ENCODE data around the gene FAR2.

FAR2 gene

DNA sequence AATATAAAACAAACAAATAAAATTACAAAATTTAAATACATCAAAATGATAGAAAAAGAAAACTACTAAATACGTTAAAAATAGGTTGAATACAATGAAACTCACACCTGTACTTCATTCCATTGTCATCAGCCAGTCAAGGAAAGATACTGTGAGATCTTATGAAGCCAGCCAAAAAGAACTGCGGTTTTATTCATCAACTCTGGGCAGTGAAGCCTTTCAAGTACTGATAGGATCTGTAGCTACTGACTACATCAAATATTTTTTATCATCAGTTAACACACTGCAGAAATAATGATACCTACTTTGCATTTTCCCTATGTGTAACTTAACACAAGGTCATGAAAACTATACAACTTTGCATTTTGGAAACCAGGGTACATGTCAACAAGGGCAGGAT lies 46.3 kb upstream of the FAR2 start:
- POLR2A ChIA-PET = no interaction called here
- CTCF ChIA-PET = interaction anchor here (0.9 kb wide), 1 partner anchor 14 kb away, joined by 3 read pairs; no protein-coding TSS in a partner anchor
- Histone ChIP-seq H3K4me1 (ENCODE audit: control insufficient read depth, insufficient read depth, low read length) (no peaks in the 10 kb centered on the region), H3K9me3 (ENCODE audit: control insufficient read depth, insufficient read depth, low read depth, low read length) (no peaks in the 10 kb centered on the region), H3K4me3 (ENCODE audit: low read depth, low read length) (no peak overlapping the region), H3K27ac (ENCODE audit: extremely low read depth, low read depth, low read length) (no peak overlapping the region), H3K36me3 (ENCODE audit: control insufficient read depth in 2 of 2, insufficient read depth in 1 of 2, low read length in 2 of 2) (no peaks in the 10 kb centered on the region)
- TF ChIP-seq ZNF624 (tag by site-specific recombination; IDR thresholded peaks at IDR 0.05) (no peak), ZNF596 (tag by site-specific recombination; IDR thresholded peaks at IDR 0.05) (no peak), ZNF433 (tag by site-specific recombination; IDR thresholded peaks at IDR 0.05; ENCODE audit: low read depth) (no peak), ZNF791 (tag by site-specific recombination; IDR thresholded peaks at IDR 0.05) (no peak), SCRT1 (tag by site-specific recombination; IDR thresholded peaks at IDR 0.05; ENCODE audit: borderline replicate concordance) (no peak), ZNF626 (tag by site-specific recombination; IDR thresholded peaks at IDR 0.05) (no peak), ZXDB (tag by site-specific recombination; IDR thresholded peaks at IDR 0.05) (no peak), ZNF585B (tag by site-specific recombination; IDR thresholded peaks at IDR 0.05) (no peak), ZBTB8A (tag by site-specific recombination; IDR thresholded peaks at IDR 0.05) (no peak), BCL11B (tag by site-specific recombination; IDR thresholded peaks at IDR 0.05; ENCODE audit: low read depth) (no peak), ZNF555 (tag by site-specific recombination; conservative IDR thresholded peaks at IDR 0.05) (no peak)
- TF ChIP-seq, protein P1, sequence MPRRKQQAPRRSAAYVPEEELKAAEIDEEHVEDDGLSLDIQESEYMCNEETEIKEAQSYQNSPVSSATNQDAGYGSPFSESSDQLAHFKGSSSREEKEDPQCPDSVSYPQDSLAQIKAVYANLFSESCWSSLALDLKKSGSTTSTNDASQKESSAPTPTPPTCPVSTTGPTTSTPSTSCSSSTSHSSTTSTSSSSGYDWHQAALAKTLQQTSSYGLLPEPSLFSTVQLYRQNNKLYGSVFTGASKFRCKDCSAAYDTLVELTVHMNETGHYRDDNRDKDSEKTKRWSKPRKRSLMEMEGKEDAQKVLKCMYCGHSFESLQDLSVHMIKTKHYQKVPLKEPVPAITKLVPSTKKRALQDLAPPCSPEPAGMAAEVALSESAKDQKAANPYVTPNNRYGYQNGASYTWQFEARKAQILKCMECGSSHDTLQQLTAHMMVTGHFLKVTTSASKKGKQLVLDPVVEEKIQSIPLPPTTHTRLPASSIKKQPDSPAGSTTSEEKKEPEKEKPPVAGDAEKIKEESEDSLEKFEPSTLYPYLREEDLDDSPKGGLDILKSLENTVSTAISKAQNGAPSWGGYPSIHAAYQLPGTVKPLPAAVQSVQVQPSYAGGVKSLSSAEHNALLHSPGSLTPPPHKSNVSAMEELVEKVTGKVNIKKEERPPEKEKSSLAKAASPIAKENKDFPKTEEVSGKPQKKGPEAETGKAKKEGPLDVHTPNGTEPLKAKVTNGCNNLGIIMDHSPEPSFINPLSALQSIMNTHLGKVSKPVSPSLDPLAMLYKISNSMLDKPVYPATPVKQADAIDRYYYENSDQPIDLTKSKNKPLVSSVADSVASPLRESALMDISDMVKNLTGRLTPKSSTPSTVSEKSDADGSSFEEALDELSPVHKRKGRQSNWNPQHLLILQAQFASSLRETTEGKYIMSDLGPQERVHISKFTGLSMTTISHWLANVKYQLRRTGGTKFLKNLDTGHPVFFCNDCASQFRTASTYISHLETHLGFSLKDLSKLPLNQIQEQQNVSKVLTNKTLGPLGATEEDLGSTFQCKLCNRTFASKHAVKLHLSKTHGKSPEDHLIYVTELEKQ (tag by site-specific recombination; IDR thresholded peaks at IDR 0.05; ENCODE audit: borderline replicate concordance) = no peak
- TF ChIP-seq, protein P2, sequence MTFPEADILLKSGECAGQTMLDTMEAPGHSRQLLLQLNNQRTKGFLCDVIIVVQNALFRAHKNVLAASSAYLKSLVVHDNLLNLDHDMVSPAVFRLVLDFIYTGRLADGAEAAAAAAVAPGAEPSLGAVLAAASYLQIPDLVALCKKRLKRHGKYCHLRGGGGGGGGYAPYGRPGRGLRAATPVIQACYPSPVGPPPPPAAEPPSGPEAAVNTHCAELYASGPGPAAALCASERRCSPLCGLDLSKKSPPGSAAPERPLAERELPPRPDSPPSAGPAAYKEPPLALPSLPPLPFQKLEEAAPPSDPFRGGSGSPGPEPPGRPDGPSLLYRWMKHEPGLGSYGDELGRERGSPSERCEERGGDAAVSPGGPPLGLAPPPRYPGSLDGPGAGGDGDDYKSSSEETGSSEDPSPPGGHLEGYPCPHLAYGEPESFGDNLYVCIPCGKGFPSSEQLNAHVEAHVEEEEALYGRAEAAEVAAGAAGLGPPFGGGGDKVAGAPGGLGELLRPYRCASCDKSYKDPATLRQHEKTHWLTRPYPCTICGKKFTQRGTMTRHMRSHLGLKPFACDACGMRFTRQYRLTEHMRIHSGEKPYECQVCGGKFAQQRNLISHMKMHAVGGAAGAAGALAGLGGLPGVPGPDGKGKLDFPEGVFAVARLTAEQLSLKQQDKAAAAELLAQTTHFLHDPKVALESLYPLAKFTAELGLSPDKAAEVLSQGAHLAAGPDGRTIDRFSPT (tag by site-specific recombination; IDR thresholded peaks at IDR 0.05) = no peak
- TF ChIP-seq, protein P3, sequence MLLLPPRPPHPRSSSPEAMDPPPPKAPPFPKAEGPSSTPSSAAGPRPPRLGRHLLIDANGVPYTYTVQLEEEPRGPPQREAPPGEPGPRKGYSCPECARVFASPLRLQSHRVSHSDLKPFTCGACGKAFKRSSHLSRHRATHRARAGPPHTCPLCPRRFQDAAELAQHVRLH (tag by site-specific recombination; IDR thresholded peaks at IDR 0.05) = no peak
- TF ChIP-seq, protein P4, sequence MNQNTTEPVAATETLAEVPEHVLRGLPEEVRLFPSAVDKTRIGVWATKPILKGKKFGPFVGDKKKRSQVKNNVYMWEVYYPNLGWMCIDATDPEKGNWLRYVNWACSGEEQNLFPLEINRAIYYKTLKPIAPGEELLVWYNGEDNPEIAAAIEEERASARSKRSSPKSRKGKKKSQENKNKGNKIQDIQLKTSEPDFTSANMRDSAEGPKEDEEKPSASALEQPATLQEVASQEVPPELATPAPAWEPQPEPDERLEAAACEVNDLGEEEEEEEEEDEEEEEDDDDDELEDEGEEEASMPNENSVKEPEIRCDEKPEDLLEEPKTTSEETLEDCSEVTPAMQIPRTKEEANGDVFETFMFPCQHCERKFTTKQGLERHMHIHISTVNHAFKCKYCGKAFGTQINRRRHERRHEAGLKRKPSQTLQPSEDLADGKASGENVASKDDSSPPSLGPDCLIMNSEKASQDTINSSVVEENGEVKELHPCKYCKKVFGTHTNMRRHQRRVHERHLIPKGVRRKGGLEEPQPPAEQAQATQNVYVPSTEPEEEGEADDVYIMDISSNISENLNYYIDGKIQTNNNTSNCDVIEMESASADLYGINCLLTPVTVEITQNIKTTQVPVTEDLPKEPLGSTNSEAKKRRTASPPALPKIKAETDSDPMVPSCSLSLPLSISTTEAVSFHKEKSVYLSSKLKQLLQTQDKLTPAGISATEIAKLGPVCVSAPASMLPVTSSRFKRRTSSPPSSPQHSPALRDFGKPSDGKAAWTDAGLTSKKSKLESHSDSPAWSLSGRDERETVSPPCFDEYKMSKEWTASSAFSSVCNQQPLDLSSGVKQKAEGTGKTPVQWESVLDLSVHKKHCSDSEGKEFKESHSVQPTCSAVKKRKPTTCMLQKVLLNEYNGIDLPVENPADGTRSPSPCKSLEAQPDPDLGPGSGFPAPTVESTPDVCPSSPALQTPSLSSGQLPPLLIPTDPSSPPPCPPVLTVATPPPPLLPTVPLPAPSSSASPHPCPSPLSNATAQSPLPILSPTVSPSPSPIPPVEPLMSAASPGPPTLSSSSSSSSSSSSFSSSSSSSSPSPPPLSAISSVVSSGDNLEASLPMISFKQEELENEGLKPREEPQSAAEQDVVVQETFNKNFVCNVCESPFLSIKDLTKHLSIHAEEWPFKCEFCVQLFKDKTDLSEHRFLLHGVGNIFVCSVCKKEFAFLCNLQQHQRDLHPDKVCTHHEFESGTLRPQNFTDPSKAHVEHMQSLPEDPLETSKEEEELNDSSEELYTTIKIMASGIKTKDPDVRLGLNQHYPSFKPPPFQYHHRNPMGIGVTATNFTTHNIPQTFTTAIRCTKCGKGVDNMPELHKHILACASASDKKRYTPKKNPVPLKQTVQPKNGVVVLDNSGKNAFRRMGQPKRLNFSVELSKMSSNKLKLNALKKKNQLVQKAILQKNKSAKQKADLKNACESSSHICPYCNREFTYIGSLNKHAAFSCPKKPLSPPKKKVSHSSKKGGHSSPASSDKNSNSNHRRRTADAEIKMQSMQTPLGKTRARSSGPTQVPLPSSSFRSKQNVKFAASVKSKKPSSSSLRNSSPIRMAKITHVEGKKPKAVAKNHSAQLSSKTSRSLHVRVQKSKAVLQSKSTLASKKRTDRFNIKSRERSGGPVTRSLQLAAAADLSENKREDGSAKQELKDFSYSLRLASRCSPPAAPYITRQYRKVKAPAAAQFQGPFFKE (tag by site-specific recombination; IDR thresholded peaks at IDR 0.05; ENCODE audit: borderline replicate concordance) = no peak
- TF ChIP-seq, protein P5, sequence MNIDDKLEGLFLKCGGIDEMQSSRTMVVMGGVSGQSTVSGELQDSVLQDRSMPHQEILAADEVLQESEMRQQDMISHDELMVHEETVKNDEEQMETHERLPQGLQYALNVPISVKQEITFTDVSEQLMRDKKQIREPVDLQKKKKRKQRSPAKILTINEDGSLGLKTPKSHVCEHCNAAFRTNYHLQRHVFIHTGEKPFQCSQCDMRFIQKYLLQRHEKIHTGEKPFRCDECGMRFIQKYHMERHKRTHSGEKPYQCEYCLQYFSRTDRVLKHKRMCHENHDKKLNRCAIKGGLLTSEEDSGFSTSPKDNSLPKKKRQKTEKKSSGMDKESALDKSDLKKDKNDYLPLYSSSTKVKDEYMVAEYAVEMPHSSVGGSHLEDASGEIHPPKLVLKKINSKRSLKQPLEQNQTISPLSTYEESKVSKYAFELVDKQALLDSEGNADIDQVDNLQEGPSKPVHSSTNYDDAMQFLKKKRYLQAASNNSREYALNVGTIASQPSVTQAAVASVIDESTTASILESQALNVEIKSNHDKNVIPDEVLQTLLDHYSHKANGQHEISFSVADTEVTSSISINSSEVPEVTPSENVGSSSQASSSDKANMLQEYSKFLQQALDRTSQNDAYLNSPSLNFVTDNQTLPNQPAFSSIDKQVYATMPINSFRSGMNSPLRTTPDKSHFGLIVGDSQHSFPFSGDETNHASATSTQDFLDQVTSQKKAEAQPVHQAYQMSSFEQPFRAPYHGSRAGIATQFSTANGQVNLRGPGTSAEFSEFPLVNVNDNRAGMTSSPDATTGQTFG (tag by site-specific recombination; IDR thresholded peaks at IDR 0.05; ENCODE audit: borderline replicate concordance) = no peak
